Osteoblast (primary cell): ENCODE measurements around the gene ELK1. TPM values are rescaled to one million over a fixed set of nuclear protein-coding genes. Genes with fewer than 3 reads are reported as not detected.

Source experiments
- DNase-seq: peaks from one replicate; pipeline ENCODE4 v3.0.0; 2011; ENCODE audit warnings: low spot score, mixed read lengths; ENCODE audit not compliant: insufficient read length; ENCODE audit errors: missing footprints
- H2AFZ ChIP-seq: 2 replicates; pipeline ENCODE4 v1.6.0; 2011; ENCODE audit warnings: mild to moderate bottlenecking, low read length
- H3K27ac ChIP-seq: 2 replicates; pipeline ENCODE4 v1.5.1; 2011; ENCODE audit warnings: mild to moderate bottlenecking, low read depth, low read length, moderate library complexity
- H3K27me3 ChIP-seq: 2 replicates; pipeline ENCODE4 v1.6.0; 2012; ENCODE audit warnings: mild to moderate bottlenecking, control low read depth, inconsistent platforms, low read length, moderate library complexity; ENCODE audit not compliant: insufficient read depth
- H3K36me3 ChIP-seq: 2 replicates; pipeline ENCODE4 v1.5.1; 2011; ENCODE audit warnings: mild to moderate bottlenecking, low read length, control low read depth, moderate library complexity; ENCODE audit not compliant: insufficient read depth
- H3K4me1 ChIP-seq: 2 replicates; pipeline ENCODE4 v1.5.1; 2011; ENCODE audit warnings: mild to moderate bottlenecking, low read length, control low read depth, moderate library complexity; ENCODE audit not compliant: insufficient read depth
- H3K4me2 ChIP-seq: 2 replicates; pipeline ENCODE4 v1.6.0; 2011; ENCODE audit warnings: mild to moderate bottlenecking, low read length; ENCODE audit not compliant: insufficient read depth
- H3K4me3 ChIP-seq: fragments of 200-600 bp; sonication (generic); 3 replicates; pipeline ENCODE4 v1.5.1; 2012; ENCODE audit warnings: mild to moderate bottlenecking, low read length, inconsistent platforms; ENCODE audit not compliant: insufficient read depth
- H3K79me2 ChIP-seq: 2 replicates; pipeline ENCODE4 v1.6.0; 2012; ENCODE audit warnings: mild to moderate bottlenecking, low read length, control low read depth, inconsistent platforms; ENCODE audit not compliant: insufficient read depth
- H3K9me3 ChIP-seq: 2 replicates; pipeline ENCODE4 v1.5.1; 2011; ENCODE audit warnings: low read depth, low read length, control low read depth
- H4K20me1 ChIP-seq: 2 replicates; pipeline ENCODE4 v1.6.0; 2012; ENCODE audit warnings: mild to moderate bottlenecking, low read length, control low read depth; ENCODE audit not compliant: insufficient read depth
- total RNA-seq: library from RNA; depleted of rRNA; stranded (reverse); fragments of >200 nt; gene quantifications from 2 replicates; pipeline ENCODE4 v1.2.3, GENCODE V29; 2012
- TF ChIP-seq, protein P1 (sequence below): IDR thresholded peaks from 2 replicates; pipeline ENCODE4 v1.5.1; 2011; ENCODE audit warnings: mild to moderate bottlenecking, low read depth, low read length, moderate library complexity; ENCODE audit errors: extremely low read depth

The ELK1 gene
- total RNA-seq, 1 donor: 37.6 TPM

DNA sequence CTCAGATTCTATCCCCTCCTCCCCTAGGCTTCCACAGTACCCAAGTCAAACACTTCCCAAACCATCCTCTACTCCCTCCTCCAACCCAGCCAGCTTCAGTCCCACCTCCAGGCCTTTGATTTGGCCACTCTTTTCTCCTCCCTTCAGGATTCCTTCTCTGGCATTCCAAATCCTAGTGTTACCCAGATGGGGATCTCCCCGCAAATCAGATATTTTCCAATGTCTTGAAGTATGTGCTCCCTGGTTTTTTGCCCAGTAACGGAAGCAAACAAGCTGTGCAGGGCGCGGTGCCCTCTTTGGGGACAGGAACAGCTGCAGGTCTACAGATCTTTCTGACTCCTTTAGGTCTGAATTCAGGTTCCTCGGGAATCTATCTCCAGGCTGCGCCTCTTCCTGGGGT lies 28.5 kb downstream of the ELK1 start:
- no peak for DNase-seq
- Histone ChIP-seq H3K79me2 (no peaks in the 10 kb centered on the region), H3K27me3 (peaks cover 5% of the 10 kb centered on the region)

DNA sequence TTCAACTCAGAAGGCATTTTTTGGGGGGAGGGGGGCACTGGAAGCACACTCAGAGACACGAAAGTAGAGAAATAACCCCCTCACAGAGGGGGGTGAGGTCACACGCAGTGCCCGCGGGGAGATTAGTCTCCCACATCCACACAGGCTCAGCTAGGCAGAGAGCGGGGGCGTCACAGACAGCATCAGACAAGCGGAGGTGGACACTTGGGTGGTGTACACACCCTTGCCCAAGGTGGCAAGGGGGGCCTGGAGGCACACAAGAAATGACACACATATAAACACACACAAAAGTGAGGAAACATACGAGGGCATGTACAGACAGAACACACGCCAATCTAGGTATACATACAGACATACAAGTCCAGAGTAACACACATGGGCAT lies 30.1 kb downstream of the ELK1 start:
- Histone ChIP-seq H3K27me3 (peaks cover 8% of the 10 kb centered on the region), H3K27ac (no peak overlapping the region), H3K9me3 (no peaks in the 10 kb centered on the region), H2AFZ (no peak overlapping the region), H4K20me1 (no peaks in the 10 kb centered on the region), H3K4me2 (no peak overlapping the region), H3K4me3 (no peak overlapping the region), H3K79me2 (no peaks in the 10 kb centered on the region), H3K4me1 (no peaks in the 10 kb centered on the region), H3K36me3 (no peaks in the 10 kb centered on the region)
- DNase-seq: no peak
- TF ChIP-seq, protein P1, sequence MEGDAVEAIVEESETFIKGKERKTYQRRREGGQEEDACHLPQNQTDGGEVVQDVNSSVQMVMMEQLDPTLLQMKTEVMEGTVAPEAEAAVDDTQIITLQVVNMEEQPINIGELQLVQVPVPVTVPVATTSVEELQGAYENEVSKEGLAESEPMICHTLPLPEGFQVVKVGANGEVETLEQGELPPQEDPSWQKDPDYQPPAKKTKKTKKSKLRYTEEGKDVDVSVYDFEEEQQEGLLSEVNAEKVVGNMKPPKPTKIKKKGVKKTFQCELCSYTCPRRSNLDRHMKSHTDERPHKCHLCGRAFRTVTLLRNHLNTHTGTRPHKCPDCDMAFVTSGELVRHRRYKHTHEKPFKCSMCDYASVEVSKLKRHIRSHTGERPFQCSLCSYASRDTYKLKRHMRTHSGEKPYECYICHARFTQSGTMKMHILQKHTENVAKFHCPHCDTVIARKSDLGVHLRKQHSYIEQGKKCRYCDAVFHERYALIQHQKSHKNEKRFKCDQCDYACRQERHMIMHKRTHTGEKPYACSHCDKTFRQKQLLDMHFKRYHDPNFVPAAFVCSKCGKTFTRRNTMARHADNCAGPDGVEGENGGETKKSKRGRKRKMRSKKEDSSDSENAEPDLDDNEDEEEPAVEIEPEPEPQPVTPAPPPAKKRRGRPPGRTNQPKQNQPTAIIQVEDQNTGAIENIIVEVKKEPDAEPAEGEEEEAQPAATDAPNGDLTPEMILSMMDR: no peak

More for the DNA sequence above, 28.5 kb downstream of the ELK1 start:
- H3K4me2 ChIP-seq: no peak overlapping the region
- no peak overlapping the region for H3K27ac ChIP-seq
- H3K9me3 ChIP-seq: no peaks in the 10 kb centered on the region
- H4K20me1 ChIP-seq: no peaks in the 10 kb centered on the region
- H3K4me1 ChIP-seq: no peaks in the 10 kb centered on the region
- no peaks in the 10 kb centered on the region for H3K36me3 ChIP-seq
- no peak overlapping the region for H2AFZ ChIP-seq
- TF ChIP-seq, protein P1: no peak
- H3K4me3 ChIP-seq: no peak overlapping the region

DNA sequence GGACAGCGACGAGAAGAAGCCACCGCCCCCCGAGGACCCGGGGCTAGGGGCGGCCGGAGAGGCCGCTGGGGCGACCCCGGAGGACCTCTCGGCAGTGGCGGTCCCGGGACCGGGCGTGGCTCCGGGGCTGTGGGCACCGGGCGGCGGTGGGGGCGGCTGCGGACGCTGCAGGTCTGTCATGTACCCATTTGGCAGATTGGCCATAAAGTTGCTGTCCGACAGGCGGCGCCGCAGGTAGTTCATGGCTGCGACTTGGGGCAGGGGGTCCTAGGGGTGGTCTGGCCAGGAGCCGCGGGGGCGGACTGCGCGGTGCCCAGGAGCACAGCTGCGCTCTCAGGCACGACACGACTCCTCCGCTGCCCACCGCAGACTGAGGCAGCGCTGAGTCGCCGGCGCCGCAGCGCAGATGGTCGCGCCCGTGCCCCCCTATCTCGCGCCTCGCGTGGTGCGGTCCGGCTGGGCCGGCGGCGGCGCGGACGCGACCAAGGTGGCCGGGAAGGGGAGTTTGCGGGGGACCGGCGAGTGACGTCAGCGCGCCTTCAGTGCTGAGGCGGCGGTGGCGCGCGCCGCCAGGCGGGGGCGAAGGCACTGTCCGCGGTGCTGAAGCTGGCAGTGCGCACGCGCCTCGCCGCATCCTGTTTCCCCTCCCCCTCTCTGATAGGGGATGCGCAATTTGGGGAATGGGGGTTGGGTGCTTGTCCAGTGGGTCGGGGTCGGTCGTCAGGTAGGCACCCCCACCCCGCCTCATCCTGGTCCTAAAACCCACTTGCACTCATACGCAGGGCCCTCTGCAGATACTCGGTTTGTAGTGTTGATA lies 30.7 kb downstream of the ELK1 start, which contains the start of gene SYN1:
SYN1 (minus strand) TSS at position 372 of the 817 bp plus-strand sequence; CDS start at position 243, 129 bp downstream.
- Histone ChIP-seq H3K27ac (no peak within 1 kb of the TSS), H3K4me2 (peak within 1 kb of the TSS; percentile 67), H4K20me1 (no peaks in the 10 kb centered on the region), H3K36me3 (no peaks in the 10 kb centered on the region), H3K4me3 (peak within 1 kb of the TSS; percentile 62), H3K4me1 (no peaks in the 10 kb centered on the region), H3K9me3 (no peaks in the 10 kb centered on the region), H3K79me2 (no peaks in the 10 kb centered on the region), H3K27me3 (peaks cover 8% of the 10 kb centered on the region), H2AFZ (no peak within 1 kb of the TSS)
- DNase-seq: peak; percentile 97
- TF ChIP-seq, protein P1: no peak

DNA sequence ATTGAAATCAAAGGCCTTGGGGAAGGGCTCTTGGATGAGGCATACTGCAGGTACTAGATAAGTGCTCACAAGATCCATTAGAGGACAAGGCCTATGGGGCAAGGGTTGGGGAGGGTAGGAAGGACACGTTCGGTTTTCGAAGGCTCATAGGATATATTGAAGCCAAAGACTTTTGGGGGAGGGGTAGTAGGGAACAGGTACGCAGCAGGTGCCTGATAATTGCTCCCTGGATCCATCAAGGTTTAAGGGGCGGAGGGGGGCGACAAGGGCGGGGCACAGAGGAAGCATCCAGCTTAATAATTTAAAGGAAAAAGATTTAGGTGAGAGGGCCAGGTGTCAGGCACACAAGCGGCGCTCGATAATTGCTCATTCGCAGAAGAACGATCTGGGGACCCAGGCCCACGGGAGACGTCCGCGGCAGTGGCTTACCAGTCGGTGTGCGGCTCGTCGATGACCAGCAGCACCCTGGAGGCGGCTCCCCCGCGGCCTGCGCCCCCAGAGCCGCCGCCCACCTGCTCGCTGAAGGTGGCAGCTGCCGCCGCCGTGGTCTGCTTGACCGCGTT lies 31.4 kb downstream of the ELK1 start:
- Histone ChIP-seq H3K79me2 (no peaks in the 10 kb centered on the region), H3K27ac (no peak overlapping the region), H3K9me3 (no peaks in the 10 kb centered on the region), H3K4me2 (peak overlapping the region; percentile 67), H2AFZ (no peak overlapping the region), H3K4me3 (no peak overlapping the region), H3K36me3 (no peaks in the 10 kb centered on the region), H4K20me1 (no peaks in the 10 kb centered on the region), H3K4me1 (no peaks in the 10 kb centered on the region), H3K27me3 (peaks cover 8% of the 10 kb centered on the region)
- TF ChIP-seq, protein P1: no peak
- no peak for DNase-seq
